ENCODE results near the gene IMMP2L. TPM values are rescaled to one million over a fixed set of nuclear protein-coding genes. Genes with fewer than 3 reads are reported as not detected.

Gene IMMP2L
- total RNA-seq, 4 donors from 2014 or later = 19.0 to 37.2 (median 21.3) TPM

DNA sequence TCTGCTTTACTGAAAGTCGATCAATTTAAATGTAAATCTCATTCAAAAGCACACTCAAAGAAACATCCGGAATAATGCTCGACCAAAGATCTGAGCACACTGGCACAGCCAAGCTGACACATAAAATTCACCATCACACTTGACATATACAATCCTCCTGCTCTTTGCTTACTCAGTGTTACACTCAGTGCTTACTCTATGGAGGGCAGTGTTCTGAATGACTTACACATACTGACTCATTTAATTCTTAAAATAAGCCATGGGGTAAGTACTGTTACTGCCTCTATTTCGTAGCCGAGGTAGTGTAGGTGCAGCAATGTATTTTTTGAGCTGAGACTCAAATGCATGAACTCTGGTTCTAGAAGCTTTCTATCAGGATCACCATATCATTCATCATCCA lies 892.9 kb downstream of the IMMP2L start:
- TF ChIP-seq, protein P1, sequence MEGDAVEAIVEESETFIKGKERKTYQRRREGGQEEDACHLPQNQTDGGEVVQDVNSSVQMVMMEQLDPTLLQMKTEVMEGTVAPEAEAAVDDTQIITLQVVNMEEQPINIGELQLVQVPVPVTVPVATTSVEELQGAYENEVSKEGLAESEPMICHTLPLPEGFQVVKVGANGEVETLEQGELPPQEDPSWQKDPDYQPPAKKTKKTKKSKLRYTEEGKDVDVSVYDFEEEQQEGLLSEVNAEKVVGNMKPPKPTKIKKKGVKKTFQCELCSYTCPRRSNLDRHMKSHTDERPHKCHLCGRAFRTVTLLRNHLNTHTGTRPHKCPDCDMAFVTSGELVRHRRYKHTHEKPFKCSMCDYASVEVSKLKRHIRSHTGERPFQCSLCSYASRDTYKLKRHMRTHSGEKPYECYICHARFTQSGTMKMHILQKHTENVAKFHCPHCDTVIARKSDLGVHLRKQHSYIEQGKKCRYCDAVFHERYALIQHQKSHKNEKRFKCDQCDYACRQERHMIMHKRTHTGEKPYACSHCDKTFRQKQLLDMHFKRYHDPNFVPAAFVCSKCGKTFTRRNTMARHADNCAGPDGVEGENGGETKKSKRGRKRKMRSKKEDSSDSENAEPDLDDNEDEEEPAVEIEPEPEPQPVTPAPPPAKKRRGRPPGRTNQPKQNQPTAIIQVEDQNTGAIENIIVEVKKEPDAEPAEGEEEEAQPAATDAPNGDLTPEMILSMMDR (IDR thresholded peaks at IDR 0.05; ENCODE audit: low read depth) = no peak

DNA sequence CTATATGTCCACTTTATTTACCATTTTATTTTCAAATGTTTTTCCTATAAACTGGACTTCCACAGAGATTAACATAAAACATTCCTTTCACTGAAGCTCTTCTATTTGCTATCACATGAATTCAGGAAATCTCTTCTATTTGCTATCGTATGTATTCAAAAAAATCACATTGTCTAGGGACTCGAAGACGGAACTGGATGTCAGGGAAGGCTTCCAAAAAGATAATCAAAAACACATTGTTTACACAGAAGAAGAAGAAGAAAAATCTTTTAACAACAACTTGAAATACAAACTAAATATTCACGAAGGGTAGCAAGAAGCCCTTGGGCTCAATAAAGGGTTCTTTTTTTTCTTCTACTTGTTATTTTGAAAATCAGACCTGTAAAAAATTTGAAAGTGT lies 897.5 kb downstream of the IMMP2L start:
- TF ChIP-seq, protein P1 (IDR thresholded peaks at IDR 0.05; ENCODE audit: low read depth) = no peak

DNA sequence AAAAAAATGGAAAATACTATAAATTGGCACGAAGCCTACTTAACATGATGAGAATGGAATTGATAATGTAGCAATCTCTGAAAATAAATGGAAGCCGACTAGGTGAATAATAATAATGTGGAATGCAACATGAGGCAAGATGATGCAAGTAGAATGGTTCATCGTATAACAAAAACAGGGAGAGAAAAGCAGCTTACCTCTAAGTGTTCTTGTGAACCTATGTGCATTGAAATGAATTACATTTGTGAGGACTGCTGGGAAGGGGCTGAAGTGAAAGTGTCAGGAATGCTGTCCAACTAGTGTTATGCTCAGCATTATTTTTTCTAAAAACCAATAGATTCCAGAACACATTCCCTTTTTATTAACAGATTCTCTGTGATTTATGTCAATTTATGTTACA lies 912.0 kb downstream of the IMMP2L start:
- TF ChIP-seq, protein P1 (IDR thresholded peaks at IDR 0.05; ENCODE audit: low read depth) = no peak

DNA sequence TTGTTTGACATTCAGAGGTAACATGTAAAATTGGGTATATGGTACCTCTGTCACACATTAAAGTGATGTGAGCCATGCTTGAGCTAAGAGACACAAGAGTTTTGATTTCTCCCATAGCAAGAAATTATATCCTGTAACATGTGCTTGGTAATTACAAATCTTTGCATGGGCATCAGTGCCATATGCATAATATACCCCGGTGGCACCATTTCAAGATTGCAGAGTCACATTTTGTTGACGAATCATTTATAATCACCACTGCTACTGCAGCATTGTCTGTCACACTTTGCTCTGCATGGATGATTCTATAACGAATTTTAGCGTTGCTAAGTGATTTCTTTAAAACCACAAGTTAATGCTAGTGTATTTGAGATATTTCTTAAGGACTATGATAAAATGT lies 915.0 kb downstream of the IMMP2L start:
- TF ChIP-seq, protein P1 (IDR thresholded peaks at IDR 0.05; ENCODE audit: low read depth) = no peak

DNA sequence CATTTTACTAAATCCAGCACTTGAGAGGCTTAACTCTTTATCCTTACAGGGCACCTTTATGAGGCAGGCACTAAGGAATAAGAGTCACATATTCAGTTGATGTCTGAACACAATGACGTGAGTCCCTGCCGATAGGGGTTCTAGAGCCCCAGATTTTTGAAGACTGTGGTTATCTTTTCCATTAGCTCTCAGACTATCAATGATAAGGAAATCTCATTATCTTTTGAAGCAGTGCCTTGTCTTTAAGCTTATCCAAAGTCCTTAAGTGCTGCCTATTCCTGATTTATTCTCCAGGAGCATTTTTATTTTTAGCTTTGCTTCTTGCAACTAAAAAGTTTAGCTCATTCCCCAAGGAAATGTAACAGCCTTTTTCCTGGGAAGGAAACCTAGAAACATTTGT lies 915.5 kb downstream of the IMMP2L start:
- TF ChIP-seq, protein P1 (IDR thresholded peaks at IDR 0.05; ENCODE audit: low read depth) = no peak

DNA sequence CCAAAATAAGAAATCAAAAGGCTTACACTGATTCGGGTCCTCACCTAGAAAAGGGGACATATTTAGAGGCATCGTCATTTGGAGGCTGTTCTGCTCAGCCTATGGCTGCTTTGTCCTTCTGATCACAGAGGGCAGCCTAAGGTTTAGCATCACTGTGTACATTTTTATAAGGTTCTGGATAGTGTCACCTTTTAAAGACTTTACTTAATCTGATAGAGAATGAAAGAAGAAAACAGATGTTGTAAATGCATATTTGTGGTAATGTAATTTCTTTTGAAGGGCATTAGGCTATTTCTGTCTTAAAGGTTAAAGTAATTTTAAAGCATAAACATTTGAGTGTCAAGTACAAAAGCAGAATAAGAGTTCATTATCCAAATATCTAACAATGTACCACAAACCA lies 916.7 kb downstream of the IMMP2L start:
- TF ChIP-seq, protein P1 (IDR thresholded peaks at IDR 0.05; ENCODE audit: low read depth) = no peak

DNA sequence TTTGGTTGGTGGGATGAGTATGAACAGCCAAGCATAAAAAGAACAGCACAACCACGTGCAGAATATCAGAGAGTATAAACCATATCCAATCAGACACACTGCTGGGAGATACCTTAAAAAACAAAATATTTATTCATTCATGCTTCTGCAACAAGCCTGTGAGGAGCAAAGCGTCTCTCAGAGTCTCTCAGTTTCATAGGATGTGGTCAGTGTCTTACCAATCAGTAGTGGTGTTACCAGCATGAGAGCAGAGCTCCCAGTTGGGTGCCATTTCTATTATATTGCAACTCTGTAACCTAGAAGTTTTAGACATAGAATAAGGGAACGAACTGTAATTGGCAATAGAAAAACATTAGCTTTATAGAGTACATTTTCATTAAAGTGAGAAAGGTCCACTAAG lies 917.2 kb downstream of the IMMP2L start:
- TF ChIP-seq, protein P1 (IDR thresholded peaks at IDR 0.05; ENCODE audit: low read depth) = no peak

All from subcutaneous adipose tissue (tissue), 4 donors.